ENCODE measurements around the gene C11orf21. TPM values are rescaled to one million over a fixed set of nuclear protein-coding genes. Genes with fewer than 3 reads are reported as not detected.
A peak's percentile ranks its signal among the peaks of the same experiment; 100 is the strongest.

Gene C11orf21
- polyA plus RNA-seq, 1 donor = 22.7 TPM

DNA sequence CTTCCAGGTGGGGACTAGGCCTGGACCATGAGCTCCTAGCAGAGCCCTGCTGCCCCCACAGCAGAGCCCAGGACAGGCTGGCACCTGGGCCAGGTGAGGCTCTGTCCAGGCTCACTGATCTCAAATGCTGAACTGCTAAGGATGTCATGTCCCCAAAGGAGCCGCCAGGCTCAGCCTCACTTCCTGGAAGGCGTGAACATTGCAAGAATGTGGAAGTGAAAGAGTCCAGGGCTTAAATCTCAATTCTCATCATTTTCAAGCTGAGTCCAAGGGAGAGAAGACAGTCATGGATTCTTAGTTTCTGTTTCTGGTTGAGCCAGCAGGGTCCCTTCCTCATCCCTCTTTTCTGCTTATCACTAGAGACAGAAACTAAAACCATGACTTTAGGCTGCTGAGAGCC, 36.3 kb downstream of the C11orf21 start:
- Histone ChIP-seq H3K4me1 (ENCODE audit: control insufficient read depth, insufficient read depth, low read length) (peaks cover 50% of the 10 kb centered on the region), H3K4me3 (ENCODE audit: low read length) (no peak overlapping the region), H3K27ac (ENCODE audit: low read length) (peak overlapping the region; percentile 50), H3K27me3 (ENCODE audit: control insufficient read depth, insufficient read depth, low read length) (peaks cover 16% of the 10 kb centered on the region), H3K36me3 (ENCODE audit: control insufficient read depth, insufficient read depth, low read length) (peaks cover 17% of the 10 kb centered on the region), H3K9me3 (ENCODE audit: control insufficient read depth, low read depth, low read length) (no peaks in the 10 kb centered on the region)
- DNase-seq = peak; percentile 39 to 64
- WGBS (ENCODE audit: insufficient coverage, low lambda C conversion rate) = no CpG with 5 or more reads among the region's 2 CpGs

DNA sequence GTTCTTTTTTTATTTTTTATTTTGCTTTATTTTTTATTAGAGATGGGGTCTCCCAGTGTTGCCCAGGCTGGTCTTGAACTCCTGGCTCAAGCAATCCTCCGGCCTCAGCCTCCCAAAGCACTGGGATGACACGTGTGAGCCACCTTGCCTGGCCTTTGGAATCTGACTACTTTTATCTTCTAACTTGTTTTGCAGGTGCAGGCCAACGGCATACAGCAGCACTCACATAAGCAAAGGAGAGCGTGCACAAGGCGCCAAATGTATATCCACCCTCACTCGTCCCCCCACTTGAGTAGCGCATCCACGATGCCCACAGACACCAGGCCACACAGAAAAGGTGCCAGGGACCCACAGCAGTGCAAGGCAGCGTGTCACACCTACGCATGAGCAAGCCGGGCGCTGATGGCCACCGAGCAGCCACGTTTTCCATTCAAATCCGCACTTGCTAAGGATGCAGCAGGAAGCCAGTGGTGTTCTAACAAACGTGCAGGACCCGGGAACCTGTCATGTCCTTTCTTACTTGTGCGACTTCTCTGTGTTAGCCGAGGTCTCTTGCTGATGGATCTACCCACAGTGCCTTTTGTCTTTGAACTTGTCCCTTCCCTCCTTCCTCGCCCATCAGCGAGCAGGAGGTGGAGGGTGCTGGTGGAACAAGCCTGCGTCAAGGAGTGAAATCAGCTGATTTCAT, 37.2 kb downstream of the C11orf21 start:
- peaks cover 17% of the 10 kb centered on the region for H3K36me3 ChIP-seq (ENCODE audit: control insufficient read depth, insufficient read depth, low read length)
- no peak for DNase-seq
- WGBS (ENCODE audit: insufficient coverage, low lambda C conversion rate) = no CpG with 5 or more reads among the region's 22 CpGs
- no peak overlapping the region for H3K4me3 ChIP-seq (ENCODE audit: low read length)
- peaks cover 47% of the 10 kb centered on the region for H3K4me1 ChIP-seq (ENCODE audit: control insufficient read depth, insufficient read depth, low read length)
- H3K27me3 ChIP-seq (ENCODE audit: control insufficient read depth, insufficient read depth, low read length) = peaks cover 14% of the 10 kb centered on the region
- H3K9me3 ChIP-seq (ENCODE audit: control insufficient read depth, low read depth, low read length) = no peaks in the 10 kb centered on the region
- H3K27ac ChIP-seq (ENCODE audit: low read length) = no peak overlapping the region

DNA sequence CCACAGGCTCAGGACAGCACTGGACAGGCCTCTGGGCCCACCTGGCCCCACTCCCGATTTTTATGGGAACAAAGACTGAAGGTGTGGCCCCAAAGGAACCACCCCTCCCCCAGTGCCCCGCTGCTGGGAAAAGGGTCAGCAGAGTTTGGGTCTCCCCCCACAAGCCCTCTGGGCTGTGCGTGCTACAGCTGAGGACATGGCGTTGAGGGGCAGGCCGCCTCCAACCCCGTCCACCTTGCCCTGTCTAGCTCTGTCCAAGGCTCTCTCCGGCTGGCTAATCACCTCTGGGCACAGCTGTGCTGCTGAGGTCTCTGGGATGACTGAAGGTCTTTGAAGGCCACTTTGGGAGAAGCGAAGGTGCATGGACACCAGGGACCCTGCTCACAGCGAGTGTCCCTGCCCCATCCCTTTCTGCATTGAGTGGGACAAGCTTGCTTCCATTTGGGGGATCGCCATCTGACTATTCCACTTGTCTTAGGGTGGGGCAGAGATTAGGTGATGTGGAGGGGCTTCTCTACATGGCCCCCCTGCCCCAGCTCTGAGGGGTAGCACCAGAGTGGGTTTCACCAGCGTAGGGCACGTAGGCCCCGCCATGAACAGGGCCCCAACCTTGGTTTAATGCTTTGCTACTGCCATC, 37.9 kb downstream of the C11orf21 start:
- Histone ChIP-seq H3K4me1 (ENCODE audit: control insufficient read depth, insufficient read depth, low read length) (peaks cover 47% of the 10 kb centered on the region), H3K27me3 (ENCODE audit: control insufficient read depth, insufficient read depth, low read length) (peaks cover 11% of the 10 kb centered on the region), H3K36me3 (ENCODE audit: control insufficient read depth, insufficient read depth, low read length) (peaks cover 17% of the 10 kb centered on the region), H3K4me3 (ENCODE audit: low read length) (no peak overlapping the region), H3K27ac (ENCODE audit: low read length) (peak overlapping the region; percentile 62), H3K9me3 (ENCODE audit: control insufficient read depth, low read depth, low read length) (no peaks in the 10 kb centered on the region)
- DNase-seq = no peak
- WGBS (ENCODE audit: insufficient coverage, low lambda C conversion rate) = no CpG with 5 or more reads among the region's 13 CpGs

DNA sequence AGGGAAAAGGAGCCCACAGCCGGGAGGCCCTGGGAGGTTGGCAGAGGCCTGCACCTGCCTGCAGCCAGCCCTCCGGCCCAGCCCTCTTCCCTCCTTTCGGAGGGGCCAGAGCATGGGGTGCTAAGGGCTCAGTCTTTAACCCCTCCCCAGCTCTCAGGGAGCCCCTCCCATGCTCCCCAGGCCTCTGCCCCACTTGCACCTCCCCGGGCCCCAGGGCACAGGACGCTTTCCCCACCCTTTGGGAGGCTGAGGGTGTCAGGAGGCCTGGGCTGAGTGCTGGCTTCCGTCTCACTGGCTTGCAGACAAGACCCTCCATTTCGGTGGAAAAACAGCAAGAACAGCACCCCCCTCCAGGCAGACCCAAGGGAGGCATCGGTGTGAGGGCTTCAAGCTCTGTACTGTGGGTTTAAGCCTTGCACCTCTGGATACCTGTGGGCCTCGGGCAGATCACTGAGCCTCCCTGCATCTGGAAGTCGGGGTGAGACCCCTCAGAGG, 38.6 kb downstream of the C11orf21 start:
- H3K27ac ChIP-seq (ENCODE audit: low read length) = peak overlapping the region; percentile 62
- H3K36me3 ChIP-seq (ENCODE audit: control insufficient read depth, insufficient read depth, low read length) = peaks cover 13% of the 10 kb centered on the region
- H3K4me3 ChIP-seq (ENCODE audit: low read length) = no peak overlapping the region
- peaks cover 4% of the 10 kb centered on the region for H3K27me3 ChIP-seq (ENCODE audit: control insufficient read depth, insufficient read depth, low read length)
- H3K9me3 ChIP-seq (ENCODE audit: control insufficient read depth, low read depth, low read length) = no peaks in the 10 kb centered on the region
- WGBS (ENCODE audit: insufficient coverage, low lambda C conversion rate) = no CpG with 5 or more reads among the region's 10 CpGs
- peak; percentile 49 to 84 for DNase-seq
- peaks cover 41% of the 10 kb centered on the region for H3K4me1 ChIP-seq (ENCODE audit: control insufficient read depth, insufficient read depth, low read length)

DNA sequence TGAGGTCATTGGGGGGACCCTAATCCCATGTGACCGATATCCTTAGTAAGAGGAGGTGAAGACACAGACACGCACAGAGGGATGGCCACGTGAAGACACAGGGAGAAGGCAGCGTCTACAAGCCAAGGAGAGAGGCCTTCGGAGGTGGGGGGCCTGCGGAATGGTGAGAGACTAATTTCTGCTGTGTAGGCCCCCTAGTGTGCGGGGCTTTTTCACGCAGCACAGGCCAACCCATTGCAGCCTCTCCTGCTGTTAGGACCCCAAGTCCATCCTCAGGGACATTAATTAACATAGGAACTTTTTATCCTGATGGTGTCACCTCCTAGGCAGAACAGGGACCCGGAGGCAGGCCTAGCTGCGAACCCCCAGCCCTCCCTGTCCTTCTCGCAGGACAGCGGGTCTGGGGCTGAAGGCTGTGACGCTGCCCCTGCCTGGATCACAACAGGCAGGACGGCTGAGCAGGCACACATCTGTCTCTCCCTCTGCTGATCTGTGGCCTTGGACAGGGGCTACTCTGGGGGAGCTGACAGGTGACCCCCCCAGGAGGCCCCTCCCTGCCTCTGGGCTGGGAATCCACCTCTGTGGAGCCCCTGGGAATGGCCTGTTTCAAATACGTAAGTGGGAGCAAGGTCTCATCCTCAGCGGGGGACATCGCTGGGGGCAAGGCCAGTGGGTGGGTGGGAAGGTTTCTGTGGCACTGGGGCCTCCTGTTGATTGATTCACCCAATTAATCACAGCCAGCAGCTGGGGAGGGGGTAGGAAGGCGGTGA, 39.2 kb downstream of the C11orf21 start:
- peaks cover 7% of the 10 kb centered on the region for H3K36me3 ChIP-seq (ENCODE audit: control insufficient read depth, insufficient read depth, low read length)
- H3K4me1 ChIP-seq (ENCODE audit: control insufficient read depth, insufficient read depth, low read length) = peaks cover 38% of the 10 kb centered on the region
- DNase-seq = peak; percentile 49 to 75
- H3K27ac ChIP-seq (ENCODE audit: low read length) = peak overlapping the region; percentile 62
- no peaks in the 10 kb centered on the region for H3K27me3 ChIP-seq (ENCODE audit: control insufficient read depth, insufficient read depth, low read length)
- H3K9me3 ChIP-seq (ENCODE audit: control insufficient read depth, low read depth, low read length) = no peaks in the 10 kb centered on the region
- WGBS (ENCODE audit: insufficient coverage, low lambda C conversion rate) = no CpG with 5 or more reads among the region's 18 CpGs
- no peak overlapping the region for H3K4me3 ChIP-seq (ENCODE audit: low read length)

DNA sequence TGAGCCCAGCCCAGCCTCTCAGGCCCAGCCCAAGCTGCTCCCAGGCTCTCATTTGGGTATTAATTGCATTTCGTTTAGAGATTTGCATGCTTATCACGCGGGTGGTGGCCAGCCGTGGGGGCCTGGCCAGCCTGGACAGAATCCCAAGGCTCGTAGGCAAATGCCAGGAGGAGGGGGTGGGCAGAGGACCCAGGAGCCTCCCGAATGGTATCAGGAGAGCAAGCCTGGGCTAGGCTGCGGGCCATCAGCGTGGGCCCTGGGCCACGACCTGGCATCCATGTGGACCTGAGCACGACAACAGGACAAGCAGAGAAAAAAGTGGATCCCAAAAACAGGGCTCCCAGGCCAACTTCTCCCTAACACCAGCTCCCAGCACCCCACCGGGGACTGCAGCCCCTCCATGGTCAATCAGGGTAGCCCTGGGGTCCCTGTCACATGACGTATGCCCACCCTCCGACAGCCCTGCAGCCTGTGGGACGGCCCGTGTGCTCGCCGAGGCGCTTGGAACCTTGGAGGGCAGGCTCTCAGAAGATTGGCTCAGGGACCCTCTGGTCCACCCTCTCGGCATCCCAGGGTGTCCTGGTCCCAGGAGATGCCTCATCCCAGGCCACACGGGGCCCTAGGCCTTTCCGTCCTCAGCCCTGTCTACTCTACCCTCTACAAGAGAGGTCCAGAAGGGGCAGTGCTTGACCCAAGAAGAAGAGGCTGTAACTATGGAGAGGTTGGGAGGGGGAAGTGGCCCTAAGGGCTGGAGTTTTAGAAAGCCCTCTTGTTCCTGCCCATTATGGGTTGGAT, 40.1 kb downstream of the C11orf21 start:
- Histone ChIP-seq H3K27me3 (ENCODE audit: control insufficient read depth, insufficient read depth, low read length) (no peaks in the 10 kb centered on the region), H3K9me3 (ENCODE audit: control insufficient read depth, low read depth, low read length) (peaks cover 5% of the 10 kb centered on the region), H3K4me1 (ENCODE audit: control insufficient read depth, insufficient read depth, low read length) (peaks cover 32% of the 10 kb centered on the region), H3K4me3 (ENCODE audit: low read length) (no peak overlapping the region), H3K27ac (ENCODE audit: low read length) (no peak overlapping the region), H3K36me3 (ENCODE audit: control insufficient read depth, insufficient read depth, low read length) (peaks cover 1% of the 10 kb centered on the region)
- no peak for DNase-seq
- WGBS (ENCODE audit: insufficient coverage, low lambda C conversion rate) = no CpG with 5 or more reads among the region's 21 CpGs

DNA sequence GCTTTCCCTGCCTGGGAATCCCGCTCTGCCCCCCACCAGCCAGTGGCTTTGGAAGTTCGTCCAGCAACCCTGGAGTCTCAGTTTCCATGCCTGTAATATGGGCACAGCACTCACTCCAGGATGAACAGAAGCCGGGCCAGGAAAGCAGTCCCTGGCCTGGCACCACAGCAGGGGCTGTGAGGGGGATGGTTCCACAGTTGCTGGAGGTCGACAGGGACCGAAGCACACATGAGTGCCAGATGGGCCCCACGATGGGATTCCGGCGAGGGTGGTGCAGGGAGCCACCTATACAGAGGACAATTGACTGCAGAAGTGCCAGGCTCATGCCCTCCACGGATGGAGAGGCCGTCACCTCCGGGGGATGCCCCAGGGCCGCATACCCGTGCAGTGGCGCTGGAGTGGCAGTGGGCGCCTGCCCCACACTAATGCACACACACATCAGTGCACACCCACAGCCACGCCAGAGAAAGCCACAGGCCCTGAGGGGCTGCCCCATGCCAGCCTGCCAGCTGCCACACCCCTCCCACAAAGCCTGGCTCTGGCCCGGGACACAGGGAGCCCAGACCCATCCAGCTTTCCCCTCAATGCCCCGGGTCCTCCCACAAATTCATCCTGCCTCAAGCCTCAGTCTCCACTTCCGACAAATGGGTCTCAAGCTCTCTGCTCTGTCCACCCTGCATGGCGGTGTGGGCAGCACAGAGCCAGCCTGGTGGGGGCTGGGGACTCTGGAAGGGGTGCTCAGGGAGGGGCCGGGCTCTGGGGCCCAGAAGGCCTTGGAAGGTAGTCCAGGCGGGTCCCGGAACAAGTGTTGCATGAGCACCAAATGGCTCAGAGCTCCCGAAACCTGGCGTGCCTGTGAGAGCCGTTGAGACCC, 41.0 kb downstream of the C11orf21 start:
- no peaks in the 10 kb centered on the region for H3K27me3 ChIP-seq (ENCODE audit: control insufficient read depth, insufficient read depth, low read length)
- H3K4me1 ChIP-seq (ENCODE audit: control insufficient read depth, insufficient read depth, low read length) = peaks cover 26% of the 10 kb centered on the region
- H3K4me3 ChIP-seq (ENCODE audit: low read length) = no peak overlapping the region
- no peak for DNase-seq
- H3K36me3 ChIP-seq (ENCODE audit: control insufficient read depth, insufficient read depth, low read length) = no peaks in the 10 kb centered on the region
- H3K27ac ChIP-seq (ENCODE audit: low read length) = no peak overlapping the region
- 100% methylated on average over 1 of the region's 26 CpGs for WGBS (ENCODE audit: insufficient coverage, low lambda C conversion rate)
- H3K9me3 ChIP-seq (ENCODE audit: control insufficient read depth, low read depth, low read length) = peaks cover 5% of the 10 kb centered on the region

DNA sequence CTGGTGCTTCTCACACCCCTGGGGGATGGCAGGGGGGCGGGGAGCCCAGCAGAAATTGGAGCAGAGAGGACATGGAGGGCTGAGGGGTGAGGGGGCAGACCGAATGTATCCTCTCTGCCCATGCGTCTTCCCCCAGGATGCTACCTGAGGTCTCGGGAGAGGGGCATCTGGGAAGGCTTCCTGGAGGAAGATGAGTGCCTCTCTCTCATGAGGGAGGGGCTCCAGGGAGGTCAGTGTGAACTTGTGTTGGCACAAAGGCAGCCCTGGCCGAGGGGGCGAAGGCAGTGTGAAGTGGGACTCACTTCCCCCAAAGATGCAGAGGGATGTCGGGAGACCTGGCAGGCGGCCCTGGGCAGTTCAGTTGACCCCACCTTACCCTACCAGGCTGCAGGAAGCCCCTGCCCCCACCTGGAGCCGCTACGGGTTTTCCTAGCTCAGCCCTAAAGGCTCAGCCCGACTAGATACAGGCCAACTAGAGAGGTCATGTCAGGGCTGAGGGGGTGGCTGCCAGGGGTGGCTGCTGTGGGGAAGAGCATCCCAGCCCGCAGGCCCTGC, 41.7 kb downstream of the C11orf21 start:
- Histone ChIP-seq H3K4me1 (ENCODE audit: control insufficient read depth, insufficient read depth, low read length) (peaks cover 25% of the 10 kb centered on the region), H3K36me3 (ENCODE audit: control insufficient read depth, insufficient read depth, low read length) (no peaks in the 10 kb centered on the region), H3K4me3 (ENCODE audit: low read length) (no peak overlapping the region), H3K27ac (ENCODE audit: low read length) (no peak overlapping the region), H3K27me3 (ENCODE audit: control insufficient read depth, insufficient read depth, low read length) (no peaks in the 10 kb centered on the region), H3K9me3 (ENCODE audit: control insufficient read depth, low read depth, low read length) (peaks cover 5% of the 10 kb centered on the region)
- WGBS (ENCODE audit: insufficient coverage, low lambda C conversion rate) = no CpG with 5 or more reads among the region's 12 CpGs
- DNase-seq = no peak

DNA sequence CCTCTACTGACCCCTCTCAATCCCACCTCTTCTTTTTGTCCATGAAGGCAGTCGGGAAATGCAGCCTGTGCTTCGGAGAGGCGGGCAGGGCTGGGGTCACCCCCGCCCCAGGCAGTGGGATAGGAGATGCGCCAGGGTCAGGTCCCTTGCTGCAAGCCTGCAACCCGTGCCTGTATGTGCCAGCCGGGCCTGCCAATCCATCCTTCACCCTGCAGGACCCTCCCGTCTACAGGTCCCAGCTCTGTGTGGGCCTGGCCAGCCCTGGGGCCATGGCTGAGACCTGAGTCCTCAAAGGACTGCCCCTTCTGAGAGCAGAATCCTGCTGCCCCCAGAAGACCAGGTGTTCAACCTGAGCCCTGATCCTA, 42.3 kb downstream of the C11orf21 start:
- Histone ChIP-seq H3K9me3 (ENCODE audit: control insufficient read depth, low read depth, low read length) (peaks cover 5% of the 10 kb centered on the region), H3K27ac (ENCODE audit: low read length) (no peak overlapping the region), H3K27me3 (ENCODE audit: control insufficient read depth, insufficient read depth, low read length) (no peaks in the 10 kb centered on the region), H3K36me3 (ENCODE audit: control insufficient read depth, insufficient read depth, low read length) (no peaks in the 10 kb centered on the region), H3K4me3 (ENCODE audit: low read length) (no peak overlapping the region), H3K4me1 (ENCODE audit: control insufficient read depth, insufficient read depth, low read length) (peaks cover 25% of the 10 kb centered on the region)
- no peak for DNase-seq
- no CpG with 5 or more reads among the region's 8 CpGs for WGBS (ENCODE audit: insufficient coverage, low lambda C conversion rate)

Measured in large intestine (tissue), 3 donors.